Measurements from ENCODE around the gene SLC38A8. TPM values are rescaled to one million over a fixed set of nuclear protein-coding genes. Genes with fewer than 3 reads are reported as not detected.

Gene SLC38A8
- total and polyA plus RNA-seq, 4 donors: 1.2 TPM; not detected in 3

GRCh38 chr16:84007965-84008364 lies 34.6 kb downstream of the SLC38A8 start:
- no peaks in the 10 kb centered on the region for H3K36me3 ChIP-seq (ENCODE audit: control insufficient read depth in 4 of 4, insufficient read depth in 4 of 4, low read length in 4 of 4)
- H3K27ac ChIP-seq (ENCODE audit: low read depth in 1 of 2, low read length in 1 of 2): no peak overlapping the region
- no peak overlapping the region for H3K4me3 ChIP-seq
- no peaks in the 10 kb centered on the region for H3K27me3 ChIP-seq (ENCODE audit: control insufficient read depth in 3 of 3, insufficient read depth in 3 of 3, low read length in 2 of 3)
- H3K9ac ChIP-seq (ENCODE audit: insufficient read depth in 1 of 2, low read length in 2 of 2): no peak overlapping the region
- 52 to 70% methylated on average over 8 of the region's 8 CpGs for WGBS, 2 donors
- H3K9me3 ChIP-seq (ENCODE audit: control insufficient read depth in 4 of 4, insufficient read depth in 3 of 4, low read length in 3 of 4): peaks cover 0 to 6% (median 0%) of the 10 kb centered on the region in 4 donors
- ATAC-seq (ENCODE audit: insufficient read depth, low FRiP score) (no peak), DNase-seq (no peak)
- H3K4me1 ChIP-seq (ENCODE audit: control insufficient read depth in 5 of 5, insufficient read depth in 5 of 5, low read length in 5 of 5): no peaks in the 10 kb centered on the region
- TF ChIP-seq, protein P1, sequence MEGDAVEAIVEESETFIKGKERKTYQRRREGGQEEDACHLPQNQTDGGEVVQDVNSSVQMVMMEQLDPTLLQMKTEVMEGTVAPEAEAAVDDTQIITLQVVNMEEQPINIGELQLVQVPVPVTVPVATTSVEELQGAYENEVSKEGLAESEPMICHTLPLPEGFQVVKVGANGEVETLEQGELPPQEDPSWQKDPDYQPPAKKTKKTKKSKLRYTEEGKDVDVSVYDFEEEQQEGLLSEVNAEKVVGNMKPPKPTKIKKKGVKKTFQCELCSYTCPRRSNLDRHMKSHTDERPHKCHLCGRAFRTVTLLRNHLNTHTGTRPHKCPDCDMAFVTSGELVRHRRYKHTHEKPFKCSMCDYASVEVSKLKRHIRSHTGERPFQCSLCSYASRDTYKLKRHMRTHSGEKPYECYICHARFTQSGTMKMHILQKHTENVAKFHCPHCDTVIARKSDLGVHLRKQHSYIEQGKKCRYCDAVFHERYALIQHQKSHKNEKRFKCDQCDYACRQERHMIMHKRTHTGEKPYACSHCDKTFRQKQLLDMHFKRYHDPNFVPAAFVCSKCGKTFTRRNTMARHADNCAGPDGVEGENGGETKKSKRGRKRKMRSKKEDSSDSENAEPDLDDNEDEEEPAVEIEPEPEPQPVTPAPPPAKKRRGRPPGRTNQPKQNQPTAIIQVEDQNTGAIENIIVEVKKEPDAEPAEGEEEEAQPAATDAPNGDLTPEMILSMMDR (IDR thresholded peaks at IDR 0.05; ENCODE audit: control extremely low read depth, extremely low read depth): no peak

GRCh38 chr16:84007520-84007919 lies 35.1 kb downstream of the SLC38A8 start:
- ATAC-seq (ENCODE audit: insufficient read depth, low FRiP score) (no peak), DNase-seq (no peak)
- no peaks in the 10 kb centered on the region for H3K27me3 ChIP-seq (ENCODE audit: control insufficient read depth in 3 of 3, insufficient read depth in 3 of 3, low read length in 2 of 3)
- WGBS, 2 donors: 82 to 92% methylated on average over 4 of the region's 4 CpGs
- no peaks in the 10 kb centered on the region for H3K36me3 ChIP-seq (ENCODE audit: control insufficient read depth in 4 of 4, insufficient read depth in 4 of 4, low read length in 4 of 4)
- TF ChIP-seq, protein P1 (IDR thresholded peaks at IDR 0.05; ENCODE audit: control extremely low read depth, extremely low read depth): no peak
- no peaks in the 10 kb centered on the region for H3K4me1 ChIP-seq (ENCODE audit: control insufficient read depth in 5 of 5, insufficient read depth in 5 of 5, low read length in 5 of 5)
- H3K4me3 ChIP-seq: no peak overlapping the region
- H3K27ac ChIP-seq (ENCODE audit: low read depth in 1 of 2, low read length in 1 of 2): no peak overlapping the region
- H3K9me3 ChIP-seq (ENCODE audit: control insufficient read depth in 4 of 4, insufficient read depth in 3 of 4, low read length in 3 of 4): peaks cover 0 to 6% (median 0%) of the 10 kb centered on the region in 4 donors
- H3K9ac ChIP-seq (ENCODE audit: insufficient read depth in 1 of 2, low read length in 2 of 2): no peak overlapping the region

DNA sequence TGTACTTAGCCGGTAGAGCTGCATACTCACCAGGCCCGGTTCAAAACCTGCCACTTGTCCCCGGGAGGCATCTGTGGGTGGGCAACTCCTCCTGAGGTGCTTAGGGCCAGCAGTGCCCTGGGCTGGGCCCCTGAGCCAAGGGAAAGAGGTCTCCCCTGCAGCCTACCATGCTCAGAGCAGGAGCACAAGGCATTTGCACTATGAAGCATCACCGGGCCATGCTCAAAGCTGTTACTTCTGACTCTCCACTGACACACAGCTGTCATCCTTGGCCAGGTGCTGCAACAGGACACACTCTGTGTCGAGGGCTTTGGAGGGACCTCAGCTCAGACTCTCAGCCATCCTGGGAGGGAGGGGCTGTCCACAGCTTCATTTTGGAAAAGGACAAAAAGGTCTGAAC lies 37.2 kb downstream of the SLC38A8 start:
- DNase-seq: no peak
- TF ChIP-seq, protein P1 (IDR thresholded peaks at IDR 0.05; ENCODE audit: control extremely low read depth, extremely low read depth): no peak
- Histone ChIP-seq H3K4me1 (ENCODE audit: control insufficient read depth in 5 of 5, insufficient read depth in 5 of 5, low read length in 5 of 5) (no peaks in the 10 kb centered on the region), H3K9me3 (ENCODE audit: control insufficient read depth in 4 of 4, insufficient read depth in 3 of 4, low read length in 3 of 4) (peaks cover 0 to 7% (median 0%) of the 10 kb centered on the region in 4 donors), H3K9ac (ENCODE audit: insufficient read depth in 1 of 2, low read length in 2 of 2) (no peak overlapping the region), H3K36me3 (ENCODE audit: control insufficient read depth in 4 of 4, insufficient read depth in 4 of 4, low read length in 4 of 4) (no peaks in the 10 kb centered on the region), H3K27ac (ENCODE audit: low read depth in 1 of 2, low read length in 1 of 2) (no peak overlapping the region), H3K27me3 (ENCODE audit: control insufficient read depth in 3 of 3, insufficient read depth in 3 of 3, low read length in 2 of 3) (no peaks in the 10 kb centered on the region), H3K4me3 (no peak overlapping the region)
- no peak for ATAC-seq (ENCODE audit: insufficient read depth, low FRiP score)
- WGBS, 2 donors: 70 to 86% methylated on average over 5 of the region's 5 CpGs

DNA sequence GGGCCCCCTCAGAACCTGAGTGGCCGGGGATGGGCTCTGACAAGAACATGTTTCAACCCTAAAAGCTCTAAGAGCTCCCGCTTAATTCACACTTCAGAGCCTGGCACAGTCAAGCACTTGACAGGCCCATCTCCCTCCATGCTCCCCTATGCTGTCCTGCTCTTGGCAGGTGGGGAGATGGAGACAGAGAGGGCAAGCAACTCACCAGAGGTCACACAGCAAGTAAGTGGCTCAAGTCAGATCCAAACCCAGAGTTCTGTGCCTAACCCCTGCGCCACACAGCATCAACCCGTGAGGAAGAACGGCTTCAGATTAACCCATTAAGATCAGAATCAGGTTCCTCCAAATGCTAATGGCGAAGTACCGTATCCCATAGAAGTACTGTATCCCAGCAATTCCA lies 38.2 kb downstream of the SLC38A8 start:
- no peak overlapping the region for H3K4me3 ChIP-seq
- H3K4me1 ChIP-seq (ENCODE audit: control insufficient read depth in 5 of 5, insufficient read depth in 5 of 5, low read length in 5 of 5): no peaks in the 10 kb centered on the region
- TF ChIP-seq, protein P1 (IDR thresholded peaks at IDR 0.05; ENCODE audit: control extremely low read depth, extremely low read depth): no peak
- ATAC-seq (ENCODE audit: insufficient read depth, low FRiP score) (no peak), DNase-seq (no peak)
- no peaks in the 10 kb centered on the region for H3K36me3 ChIP-seq (ENCODE audit: control insufficient read depth in 4 of 4, insufficient read depth in 4 of 4, low read length in 4 of 4)
- 69 to 86% methylated on average over 7 of the region's 7 CpGs for WGBS, 2 donors
- peaks cover 0 to 7% (median 0%) of the 10 kb centered on the region in 4 donors for H3K9me3 ChIP-seq (ENCODE audit: control insufficient read depth in 4 of 4, insufficient read depth in 3 of 4, low read length in 3 of 4)
- H3K27ac ChIP-seq (ENCODE audit: low read depth in 1 of 2, low read length in 1 of 2): no peak overlapping the region
- no peaks in the 10 kb centered on the region for H3K27me3 ChIP-seq (ENCODE audit: control insufficient read depth in 3 of 3, insufficient read depth in 3 of 3, low read length in 2 of 3)
- H3K9ac ChIP-seq (ENCODE audit: insufficient read depth in 1 of 2, low read length in 2 of 2): no peak overlapping the region

All from lung (tissue), 12 donors.